GM12878 (cell line): ENCODE results near the gene DIPK1A. TPM values are rescaled to one million over a fixed set of nuclear protein-coding genes. Genes with fewer than 3 reads are reported as not detected.
A peak's percentile ranks its signal among the peaks of the same experiment; 100 is the strongest.

Source experiments
- ATF7 ChIP-seq: fragments of 450-650 bp; IDR thresholded peaks from 2 replicates; pipeline ENCODE4 v1.6.1; 2016; ENCODE audit warnings: low read depth, mild to moderate bottlenecking
- BACH1 ChIP-seq: fragments of 450-650 bp; IDR thresholded peaks from 2 replicates; pipeline ENCODE4 v1.6.1; 2017; ENCODE audit warnings: mild to moderate bottlenecking, borderline replicate concordance
- DPF2 ChIP-seq: fragments of 450-650 bp; IDR thresholded peaks from 2 replicates; pipeline ENCODE4 v1.6.1; 2017; ENCODE audit warnings: mild to moderate bottlenecking
- ETV6 ChIP-seq, 2 experiments: fragments of 450-650 bp in 1 of 2; IDR thresholded peaks in 1 of 2; conservative IDR thresholded peaks in 1 of 2; 2 replicates each; pipeline ENCODE4 v1.6.1; 2014; ENCODE audit warnings: antibody characterized with exemption in 1 of 2, borderline replicate concordance in 1 of 2, low read depth in 1 of 2, mild to moderate bottlenecking in 1 of 2, moderate library complexity in 1 of 2
- IKZF2 ChIP-seq, 2 experiments: fragments of 450-650 bp; IDR thresholded peaks; 2 replicates each; pipeline ENCODE4 v1.6.1; 2017; ENCODE audit warnings: mild to moderate bottlenecking in 2 of 2, moderate library complexity in 2 of 2
- IRF4 ChIP-seq: IDR thresholded peaks from 2 replicates; pipeline ENCODE4 v1.6.1; 2011; ENCODE audit warnings: low read depth, low read length
- JUND ChIP-seq: IDR thresholded peaks from 2 replicates; pipeline ENCODE4 v1.6.1; 2012; ENCODE audit warnings: low read depth, mild to moderate bottlenecking, low read length, improper control_type of control experiment, moderate library complexity
- KDM1A ChIP-seq: fragments of 200-600 bp; sonication (generic); IDR thresholded peaks from 2 replicates; pipeline ENCODE4 v1.6.1; 2016; ENCODE audit warnings: borderline replicate concordance
- KLF5 ChIP-seq: fragments of 450-650 bp; IDR thresholded peaks from 2 replicates; pipeline ENCODE4 v1.6.1; 2014; ENCODE audit warnings: mild to moderate bottlenecking; ENCODE audit not compliant: partially characterized antibody
- LARP7 ChIP-seq: fragments of 450-650 bp; IDR thresholded peaks from 2 replicates; pipeline ENCODE4 v1.6.1; 2017; ENCODE audit warnings: mild to moderate bottlenecking
- MTA2 ChIP-seq: fragments of 450-650 bp; IDR thresholded peaks from 2 replicates; pipeline ENCODE4 v1.6.1; 2016; ENCODE audit warnings: low read depth, mild to moderate bottlenecking, moderate library complexity
- NBN ChIP-seq: fragments of 450-650 bp; IDR thresholded peaks from 2 replicates; pipeline ENCODE4 v1.6.1; 2016
- PAX5 ChIP-seq: IDR thresholded peaks from 2 replicates; pipeline ENCODE4 v1.6.1; 2011; ENCODE audit warnings: low read depth, low read length, borderline replicate concordance
- PAX8 ChIP-seq: fragments of 450-650 bp; IDR thresholded peaks from 2 replicates; pipeline ENCODE4 v1.6.1; 2017; ENCODE audit warnings: mild to moderate bottlenecking, moderate library complexity
- POLR2A ChIP-seq: IDR thresholded peaks from 2 replicates; pipeline ENCODE4 v1.6.1; 2011; ENCODE audit warnings: low read depth, mild to moderate bottlenecking, low read length
- POU2F2 ChIP-seq: IDR thresholded peaks from 3 replicates; pipeline ENCODE4 v1.6.1; 2011; ENCODE audit warnings: low read depth, mild to moderate bottlenecking, low read length, borderline replicate concordance
- RAD21 ChIP-seq: IDR thresholded peaks from 2 replicates; pipeline ENCODE4 v1.6.1; 2011; ENCODE audit warnings: mild to moderate bottlenecking, low read depth, low read length, moderate library complexity; ENCODE audit not compliant: insufficient read depth
- SIN3A ChIP-seq: IDR thresholded peaks from 2 replicates; pipeline ENCODE4 v1.6.1; 2012; ENCODE audit warnings: low read depth, low read length, improper control_type of control experiment
- SMARCA5 ChIP-seq: fragments of 450-650 bp; IDR thresholded peaks from 2 replicates; pipeline ENCODE4 v1.6.1; 2017; ENCODE audit warnings: mild to moderate bottlenecking
- SMC3 ChIP-seq: IDR thresholded peaks from 2 replicates; pipeline ENCODE4 v1.6.1; 2011; ENCODE audit warnings: low read length, improper control_type of control experiment, borderline replicate concordance
- SREBF2 ChIP-seq: IDR thresholded peaks from 2 replicates; pipeline ENCODE4 v1.6.1; 2012; ENCODE audit warnings: mild to moderate bottlenecking, low read length
- YBX1 ChIP-seq: fragments of 450-650 bp; IDR thresholded peaks from 2 replicates; pipeline ENCODE4 v1.6.1; 2016; ENCODE audit warnings: antibody characterized with exemption
- polyA plus RNA-seq, 11 experiments: library from polyadenylated mRNA; depleted of rRNA in 4 of 11; unstranded in 6 of 11; stranded (reverse) in 5 of 11; fragments of >200 nt; fragmentation: Nextera tagmentation in 4 of 11; fragmentation: Illumina TruSeq in 1 of 11; extraction: Ambion mirVana in 4 of 11; extraction: Trizol in 1 of 11; gene quantifications; 1 replicate in 1 of 11; 2 replicates in 10 of 11; pipeline versions ENCODE4 v1.2.1 to v1.2.3, GENCODE V29; 2011 to 2016; ENCODE audit warnings: inconsistent platforms in 2 of 11, missing spikeins in 2 of 11, low read depth in 1 of 11
- total RNA-seq, 4 experiments: library from RNA; depleted of rRNA in 3 of 4; stranded (reverse); fragments of >200 nt in 3 of 4; fragmentation: Illumina TruSeq in 1 of 4; extraction: Trizol in 1 of 4; gene quantifications; 2 replicates each; pipeline versions ENCODE4 v1.2.1 to v1.2.3, GENCODE V29; 2013 to 2021
- TF ChIP-seq, protein P1 (sequence below): IDR thresholded peaks from 2 replicates; pipeline ENCODE4 v1.6.1; 2012; ENCODE audit warnings: mild to moderate bottlenecking, low read depth, low read length
- TF ChIP-seq, protein P2 (sequence below): IDR thresholded peaks from 2 replicates; pipeline ENCODE4 v1.6.1; 2012; ENCODE audit warnings: low read depth, low read length, improper control_type of control experiment
- TF ChIP-seq, protein P3 (sequence below): fragments of 450-650 bp; IDR thresholded peaks from 2 replicates; pipeline ENCODE4 v1.6.1; 2016; ENCODE audit warnings: mild to moderate bottlenecking

The DIPK1A gene
- total and polyA plus RNA-seq, 10 of the 15 experiments (the other 5 are each of a cell fraction or from before 2014, with no cell fraction given): 4.9 to 15.0 (median 9.7) TPM

DNA sequence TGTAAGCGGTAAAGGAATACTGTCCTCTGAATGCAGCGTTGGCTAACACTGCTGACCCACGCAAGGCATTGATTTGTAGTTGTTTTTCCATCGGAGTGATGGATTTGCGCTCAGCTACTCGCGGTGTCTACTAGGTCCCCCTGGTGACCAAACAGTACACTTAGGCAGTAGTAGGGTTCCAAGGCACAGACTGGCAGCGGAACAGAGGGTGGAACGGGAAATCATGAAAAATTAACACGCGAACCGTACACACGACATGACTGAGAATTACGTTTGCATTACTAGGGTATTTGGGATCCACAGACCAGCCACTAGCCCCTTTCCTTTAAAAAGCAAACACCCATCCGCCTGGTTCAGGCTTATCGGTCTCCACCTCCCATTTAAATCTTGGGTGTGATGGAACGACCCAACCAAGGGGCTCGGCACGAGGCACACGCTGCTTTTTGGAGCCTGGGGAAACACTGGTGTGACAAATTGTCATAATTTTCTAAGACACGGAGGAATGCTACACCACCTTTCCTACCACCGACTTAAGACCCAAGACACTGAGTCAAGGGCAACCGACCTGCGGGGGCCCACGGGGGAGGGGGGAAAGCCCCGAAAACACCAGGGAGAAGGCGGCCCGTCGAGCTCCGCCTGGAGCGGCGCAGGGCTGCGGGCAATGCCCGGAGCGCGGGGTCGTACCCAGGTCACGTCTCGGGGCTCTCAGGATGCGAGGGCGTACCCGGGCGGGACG, 699 bp downstream of the DIPK1A start (continued):
- TF ChIP-seq, protein P1, sequence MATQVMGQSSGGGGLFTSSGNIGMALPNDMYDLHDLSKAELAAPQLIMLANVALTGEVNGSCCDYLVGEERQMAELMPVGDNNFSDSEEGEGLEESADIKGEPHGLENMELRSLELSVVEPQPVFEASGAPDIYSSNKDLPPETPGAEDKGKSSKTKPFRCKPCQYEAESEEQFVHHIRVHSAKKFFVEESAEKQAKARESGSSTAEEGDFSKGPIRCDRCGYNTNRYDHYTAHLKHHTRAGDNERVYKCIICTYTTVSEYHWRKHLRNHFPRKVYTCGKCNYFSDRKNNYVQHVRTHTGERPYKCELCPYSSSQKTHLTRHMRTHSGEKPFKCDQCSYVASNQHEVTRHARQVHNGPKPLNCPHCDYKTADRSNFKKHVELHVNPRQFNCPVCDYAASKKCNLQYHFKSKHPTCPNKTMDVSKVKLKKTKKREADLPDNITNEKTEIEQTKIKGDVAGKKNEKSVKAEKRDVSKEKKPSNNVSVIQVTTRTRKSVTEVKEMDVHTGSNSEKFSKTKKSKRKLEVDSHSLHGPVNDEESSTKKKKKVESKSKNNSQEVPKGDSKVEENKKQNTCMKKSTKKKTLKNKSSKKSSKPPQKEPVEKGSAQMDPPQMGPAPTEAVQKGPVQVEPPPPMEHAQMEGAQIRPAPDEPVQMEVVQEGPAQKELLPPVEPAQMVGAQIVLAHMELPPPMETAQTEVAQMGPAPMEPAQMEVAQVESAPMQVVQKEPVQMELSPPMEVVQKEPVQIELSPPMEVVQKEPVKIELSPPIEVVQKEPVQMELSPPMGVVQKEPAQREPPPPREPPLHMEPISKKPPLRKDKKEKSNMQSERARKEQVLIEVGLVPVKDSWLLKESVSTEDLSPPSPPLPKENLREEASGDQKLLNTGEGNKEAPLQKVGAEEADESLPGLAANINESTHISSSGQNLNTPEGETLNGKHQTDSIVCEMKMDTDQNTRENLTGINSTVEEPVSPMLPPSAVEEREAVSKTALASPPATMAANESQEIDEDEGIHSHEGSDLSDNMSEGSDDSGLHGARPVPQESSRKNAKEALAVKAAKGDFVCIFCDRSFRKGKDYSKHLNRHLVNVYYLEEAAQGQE: no peak
- no peak for TF ChIP-seq POLR2A
- TF ChIP-seq IRF4: no peak
- TF ChIP-seq YBX1: no peak
- TF ChIP-seq ETV6 (conservative IDR thresholded peaks at IDR 0.05 in 1 of 2, IDR thresholded peaks at IDR 0.05 in 1 of 2; ENCODE audit: borderline replicate concordance in 1 of 2, low read depth in 1 of 2): 0 out of 4 replicates have a peak, but pooled peaks of 1 of the 2 experiments have one; percentile 32
- TF ChIP-seq KDM1A: no peak
- TF ChIP-seq ATF7: peak; percentile 93
- TF ChIP-seq PAX8: no peak
- peak; percentile 60; the same call in 1 of the 2 replicates for TF ChIP-seq LARP7
- no peak for TF ChIP-seq POU2F2
- TF ChIP-seq MTA2: peak; percentile 50
- TF ChIP-seq DPF2: peak; percentile 59
- no peak for TF ChIP-seq BACH1
- TF ChIP-seq SMC3: peak; percentile 89
- no peak for TF ChIP-seq PAX5
- peak; percentile 79 for TF ChIP-seq KLF5
- peak; percentile 74; the same call in 1 of the 2 replicates for TF ChIP-seq SIN3A
- TF ChIP-seq JUND: peak; percentile 61; the same call in 1 of the 2 replicates
- TF ChIP-seq SREBF2: no peak
- peak; percentile 39 to 58; a peak in 3 of 4 replicates for TF ChIP-seq IKZF2 (IDR thresholded peaks at IDR 0.05)
- TF ChIP-seq RAD21: peak; percentile 94
- peak; percentile 66 for TF ChIP-seq NBN
- TF ChIP-seq SMARCA5: peak; percentile 88; the same call in 1 of the 2 replicates
- TF ChIP-seq, protein P2, sequence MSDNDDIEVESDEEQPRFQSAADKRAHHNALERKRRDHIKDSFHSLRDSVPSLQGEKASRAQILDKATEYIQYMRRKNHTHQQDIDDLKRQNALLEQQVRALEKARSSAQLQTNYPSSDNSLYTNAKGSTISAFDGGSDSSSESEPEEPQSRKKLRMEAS: peak; percentile 25; the same call in 1 of the 2 replicates
- TF ChIP-seq, protein P3, sequence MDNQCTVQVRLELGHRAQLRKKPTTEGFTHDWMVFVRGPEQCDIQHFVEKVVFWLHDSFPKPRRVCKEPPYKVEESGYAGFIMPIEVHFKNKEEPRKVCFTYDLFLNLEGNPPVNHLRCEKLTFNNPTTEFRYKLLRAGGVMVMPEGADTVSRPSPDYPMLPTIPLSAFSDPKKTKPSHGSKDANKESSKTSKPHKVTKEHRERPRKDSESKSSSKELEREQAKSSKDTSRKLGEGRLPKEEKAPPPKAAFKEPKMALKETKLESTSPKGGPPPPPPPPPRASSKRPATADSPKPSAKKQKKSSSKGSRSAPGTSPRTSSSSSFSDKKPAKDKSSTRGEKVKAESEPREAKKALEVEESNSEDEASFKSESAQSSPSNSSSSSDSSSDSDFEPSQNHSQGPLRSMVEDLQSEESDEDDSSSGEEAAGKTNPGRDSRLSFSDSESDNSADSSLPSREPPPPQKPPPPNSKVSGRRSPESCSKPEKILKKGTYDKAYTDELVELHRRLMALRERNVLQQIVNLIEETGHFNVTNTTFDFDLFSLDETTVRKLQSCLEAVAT: peak; percentile 68; the same call in 1 of the 2 replicates
- TF ChIP-seq, all 136 proteins: peak for 39
